SK-N-SH treated with all-trans-retinoic acid at 6 μM for 48 hours (cell line): Measurements from ENCODE around the gene SSX2IP.
"Not testable (repeated sequence)": the region's sequence is repeated elsewhere in the genome, so short reads cannot be mapped to it uniquely, and the experiment has no call there.

Experiments used
- ATAC-seq: fragments of 200-7000 bp; cut with Tn5 transposase; 3 replicates; pipeline ENCODE4 v1.9.1; 2020; ENCODE audit warnings: mild to moderate bottlenecking, moderate library complexity
- CSDC2 ChIP-seq: fragments of 250-450 bp; sonication (Bioruptor Pico); IDR thresholded peaks from 2 replicates; pipeline ENCODE4 v1.5.0; 2020; ENCODE audit warnings: mild to moderate bottlenecking, moderate library complexity
- OSR1 ChIP-seq: fragments of 250-450 bp; sonication (Bioruptor Pico); IDR thresholded peaks from 2 replicates; pipeline ENCODE4 v1.8.0; 2022; ENCODE audit warnings: moderate library complexity, mild to moderate bottlenecking, inconsistent platforms
- PPARA ChIP-seq: fragments of 250-450 bp; sonication (Bioruptor Pico); IDR thresholded peaks from 2 replicates; pipeline ENCODE4 v1.5.0; 2020; ENCODE audit warnings: mild to moderate bottlenecking, borderline replicate concordance
- RARB ChIP-seq: fragments of 250-450 bp; sonication (Bioruptor Pico); IDR thresholded peaks from 2 replicates; pipeline ENCODE4 v1.8.0; 2021; ENCODE audit warnings: mild to moderate bottlenecking, moderate library complexity
- SNAI2 ChIP-seq: fragments of 250-450 bp; sonication (Bioruptor Pico); IDR thresholded peaks from 2 replicates; pipeline ENCODE4 v1.5.0; 2020; ENCODE audit warnings: mild to moderate bottlenecking, moderate library complexity
- ZC3H10 ChIP-seq: fragments of 250-450 bp; sonication (Bioruptor Pico); IDR thresholded peaks from 2 replicates; pipeline ENCODE4 v1.5.1; 2021; ENCODE audit warnings: mild to moderate bottlenecking, moderate library complexity
- ZFP30 ChIP-seq: fragments of 450-650 bp; formaldehyde crosslinking; IDR thresholded peaks from 2 replicates; pipeline ENCODE4 v1.5.0; 2022; ENCODE audit warnings: mild to moderate bottlenecking, moderate library complexity
- ZNF8 ChIP-seq: fragments of 450-650 bp; formaldehyde crosslinking; IDR thresholded peaks from 2 replicates; pipeline ENCODE4 v1.5.0; 2020; ENCODE audit warnings: mild to moderate bottlenecking, moderate library complexity
- TF ChIP-seq, protein P1 (sequence below): fragments of 250-450 bp; sonication (Bioruptor Pico); IDR thresholded peaks from 2 replicates; pipeline ENCODE4 v1.5.0; 2020; ENCODE audit warnings: mild to moderate bottlenecking, moderate library complexity
- TF ChIP-seq, protein P2 (sequence below): fragments of 250-450 bp; sonication (Bioruptor Pico); IDR thresholded peaks from 2 replicates; pipeline ENCODE4 v1.5.1; 2020; ENCODE audit warnings: low read depth, mild to moderate bottlenecking, moderate library complexity
- TF ChIP-seq, protein P3 (sequence below): fragments of 250-450 bp; sonication (Bioruptor Pico); IDR thresholded peaks from 2 replicates; pipeline ENCODE4 v1.5.1; 2021; ENCODE audit warnings: mild to moderate bottlenecking, moderate library complexity

The SSX2IP gene

DNA sequence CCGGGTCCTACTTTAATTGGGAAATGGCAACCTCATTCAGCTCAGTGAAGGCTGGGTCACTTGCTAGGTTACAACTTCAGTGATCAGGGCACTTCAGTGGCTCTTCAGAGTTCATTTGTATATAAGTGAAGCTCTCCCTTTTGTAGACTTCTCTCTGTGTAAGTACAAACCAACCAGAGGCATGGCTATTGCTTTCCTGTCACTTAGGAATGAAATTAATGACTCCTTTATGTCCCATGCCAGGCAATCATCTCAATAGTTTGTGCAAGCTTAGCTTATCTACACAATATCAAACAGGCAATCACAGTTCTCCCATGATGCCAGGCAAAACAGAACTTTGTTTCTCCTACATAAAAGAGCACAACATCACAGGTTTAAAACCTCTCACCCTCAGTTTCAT lies 93.2 kb downstream of the SSX2IP start:
- TF ChIP-seq SNAI2 (CRISPR knock-in tag) (no peak), PPARA (CRISPR knock-in tag) (no peak), OSR1 (CRISPR knock-in tag) (no peak), ZNF8 (CRISPR knock-in tag) (no peak), ZC3H10 (CRISPR knock-in tag) (no peak), CSDC2 (CRISPR knock-in tag) (no peak), ZFP30 (CRISPR knock-in tag) (no peak), RARB (CRISPR knock-in tag) (no peak)
- TF ChIP-seq, protein P1, sequence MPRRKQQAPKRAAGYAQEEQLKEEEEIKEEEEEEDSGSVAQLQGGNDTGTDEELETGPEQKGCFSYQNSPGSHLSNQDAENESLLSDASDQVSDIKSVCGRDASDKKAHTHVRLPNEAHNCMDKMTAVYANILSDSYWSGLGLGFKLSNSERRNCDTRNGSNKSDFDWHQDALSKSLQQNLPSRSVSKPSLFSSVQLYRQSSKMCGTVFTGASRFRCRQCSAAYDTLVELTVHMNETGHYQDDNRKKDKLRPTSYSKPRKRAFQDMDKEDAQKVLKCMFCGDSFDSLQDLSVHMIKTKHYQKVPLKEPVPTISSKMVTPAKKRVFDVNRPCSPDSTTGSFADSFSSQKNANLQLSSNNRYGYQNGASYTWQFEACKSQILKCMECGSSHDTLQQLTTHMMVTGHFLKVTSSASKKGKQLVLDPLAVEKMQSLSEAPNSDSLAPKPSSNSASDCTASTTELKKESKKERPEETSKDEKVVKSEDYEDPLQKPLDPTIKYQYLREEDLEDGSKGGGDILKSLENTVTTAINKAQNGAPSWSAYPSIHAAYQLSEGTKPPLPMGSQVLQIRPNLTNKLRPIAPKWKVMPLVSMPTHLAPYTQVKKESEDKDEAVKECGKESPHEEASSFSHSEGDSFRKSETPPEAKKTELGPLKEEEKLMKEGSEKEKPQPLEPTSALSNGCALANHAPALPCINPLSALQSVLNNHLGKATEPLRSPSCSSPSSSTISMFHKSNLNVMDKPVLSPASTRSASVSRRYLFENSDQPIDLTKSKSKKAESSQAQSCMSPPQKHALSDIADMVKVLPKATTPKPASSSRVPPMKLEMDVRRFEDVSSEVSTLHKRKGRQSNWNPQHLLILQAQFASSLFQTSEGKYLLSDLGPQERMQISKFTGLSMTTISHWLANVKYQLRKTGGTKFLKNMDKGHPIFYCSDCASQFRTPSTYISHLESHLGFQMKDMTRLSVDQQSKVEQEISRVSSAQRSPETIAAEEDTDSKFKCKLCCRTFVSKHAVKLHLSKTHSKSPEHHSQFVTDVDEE = no peak
- TF ChIP-seq, protein P2, sequence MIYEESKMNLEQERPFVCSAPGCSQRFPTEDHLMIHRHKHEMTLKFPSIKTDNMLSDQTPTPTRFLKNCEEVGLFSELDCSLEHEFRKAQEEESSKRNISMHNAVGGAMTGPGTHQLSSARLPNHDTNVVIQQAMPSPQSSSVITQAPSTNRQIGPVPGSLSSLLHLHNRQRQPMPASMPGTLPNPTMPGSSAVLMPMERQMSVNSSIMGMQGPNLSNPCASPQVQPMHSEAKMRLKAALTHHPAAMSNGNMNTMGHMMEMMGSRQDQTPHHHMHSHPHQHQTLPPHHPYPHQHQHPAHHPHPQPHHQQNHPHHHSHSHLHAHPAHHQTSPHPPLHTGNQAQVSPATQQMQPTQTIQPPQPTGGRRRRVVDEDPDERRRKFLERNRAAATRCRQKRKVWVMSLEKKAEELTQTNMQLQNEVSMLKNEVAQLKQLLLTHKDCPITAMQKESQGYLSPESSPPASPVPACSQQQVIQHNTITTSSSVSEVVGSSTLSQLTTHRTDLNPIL = no peak
- TF ChIP-seq, protein P3, sequence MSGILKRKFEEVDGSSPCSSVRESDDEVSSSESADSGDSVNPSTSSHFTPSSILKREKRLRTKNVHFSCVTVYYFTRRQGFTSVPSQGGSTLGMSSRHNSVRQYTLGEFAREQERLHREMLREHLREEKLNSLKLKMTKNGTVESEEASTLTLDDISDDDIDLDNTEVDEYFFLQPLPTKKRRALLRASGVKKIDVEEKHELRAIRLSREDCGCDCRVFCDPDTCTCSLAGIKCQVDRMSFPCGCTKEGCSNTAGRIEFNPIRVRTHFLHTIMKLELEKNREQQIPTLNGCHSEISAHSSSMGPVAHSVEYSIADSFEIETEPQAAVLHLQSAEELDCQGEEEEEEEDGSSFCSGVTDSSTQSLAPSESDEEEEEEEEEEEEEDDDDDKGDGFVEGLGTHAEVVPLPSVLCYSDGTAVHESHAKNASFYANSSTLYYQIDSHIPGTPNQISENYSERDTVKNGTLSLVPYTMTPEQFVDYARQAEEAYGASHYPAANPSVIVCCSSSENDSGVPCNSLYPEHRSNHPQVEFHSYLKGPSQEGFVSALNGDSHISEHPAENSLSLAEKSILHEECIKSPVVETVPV = no peak
- no peak for ATAC-seq

DNA sequence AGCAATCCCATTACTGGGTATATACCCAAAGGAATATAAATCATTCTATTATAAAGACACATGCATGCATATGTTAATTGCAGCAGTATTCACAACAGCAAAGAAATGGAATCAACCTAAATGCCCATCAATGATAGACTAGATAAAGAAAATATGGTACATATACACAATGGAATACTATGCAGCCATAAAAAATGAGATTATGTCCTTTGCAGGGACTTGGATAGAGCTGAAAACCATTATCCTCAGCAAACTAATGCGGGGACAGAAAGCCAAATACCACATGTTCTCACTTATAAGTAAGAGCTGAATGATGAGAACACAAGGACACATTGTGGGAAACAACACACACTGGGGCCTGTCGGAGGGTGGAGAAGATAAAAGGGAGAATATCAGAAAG lies 95.3 kb downstream of the SSX2IP start:
- TF ChIP-seq ZNF8 (CRISPR knock-in tag) = peak; percentile 55; the same call in 1 of the 2 replicates
- not testable (repeated sequence) for ATAC-seq
